GM21447 (cell line): Measurements from ENCODE around the gene TNFRSF19.
"Not testable (repeated sequence)": the region's sequence is repeated elsewhere in the genome, so short reads cannot be mapped to it uniquely, and the experiment has no call there.

ENCODE experiments used
- ATAC-seq: cut with Tn5 transposase; IDR thresholded peaks from one replicate; pipeline ENCODE4 v1.9.1; 2021; ENCODE audit not compliant: unreplicated experiment

The TNFRSF19 gene, protein sequence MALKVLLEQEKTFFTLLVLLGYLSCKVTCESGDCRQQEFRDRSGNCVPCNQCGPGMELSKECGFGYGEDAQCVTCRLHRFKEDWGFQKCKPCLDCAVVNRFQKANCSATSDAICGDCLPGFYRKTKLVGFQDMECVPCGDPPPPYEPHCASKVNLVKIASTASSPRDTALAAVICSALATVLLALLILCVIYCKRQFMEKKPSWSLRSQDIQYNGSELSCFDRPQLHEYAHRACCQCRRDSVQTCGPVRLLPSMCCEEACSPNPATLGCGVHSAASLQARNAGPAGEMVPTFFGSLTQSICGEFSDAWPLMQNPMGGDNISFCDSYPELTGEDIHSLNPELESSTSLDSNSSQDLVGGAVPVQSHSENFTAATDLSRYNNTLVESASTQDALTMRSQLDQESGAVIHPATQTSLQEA

DNA sequence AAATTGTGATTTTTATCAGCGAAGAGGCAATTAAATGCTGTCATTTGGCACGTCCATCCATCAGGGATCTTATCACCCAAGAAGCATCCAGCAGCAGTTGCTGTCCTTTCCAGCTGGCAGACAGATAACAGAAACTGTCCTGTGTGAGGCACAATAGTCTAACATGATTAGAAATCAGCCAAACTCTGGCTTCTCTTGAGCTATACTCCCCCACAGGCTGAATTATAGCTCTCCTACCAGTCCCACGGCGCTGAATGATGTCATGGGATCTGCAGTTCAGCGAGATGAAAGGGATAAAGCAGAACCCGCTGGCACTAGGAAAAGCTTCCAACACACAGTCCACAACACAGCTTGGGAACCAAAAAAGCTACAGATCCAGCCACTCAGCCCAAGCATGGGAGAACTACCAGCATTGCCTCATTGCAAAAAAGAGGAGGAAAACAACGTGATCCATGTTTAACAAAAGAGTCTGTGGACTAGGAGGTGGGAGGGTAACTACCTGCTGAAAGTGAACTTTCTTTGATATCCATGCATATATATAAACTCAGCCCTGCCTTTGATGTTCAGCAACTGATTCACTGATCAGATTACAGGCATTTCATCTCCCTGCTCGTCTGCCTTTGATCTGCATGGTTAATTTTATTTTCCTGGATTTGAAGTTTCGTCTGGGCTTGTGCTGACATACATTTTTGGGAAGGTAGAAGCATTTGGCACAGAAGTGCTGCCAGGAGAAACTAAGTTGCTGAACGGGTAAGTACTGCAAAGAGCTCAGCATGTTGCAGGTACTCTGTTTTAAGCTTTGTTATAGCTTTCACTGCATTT, at the start of gene TNFRSF19:
TNFRSF19 (plus strand) TSS at position 314 of the 822 bp plus-strand sequence. CDS start 19,772 bp downstream, outside the sequence.
- ATAC-seq: no peak

- ATAC-seq: not testable (repeated sequence)
These were observed 40.3 kb upstream of the TNFRSF19 start for GRCh38 chr13:23529926-23530325.

DNA sequence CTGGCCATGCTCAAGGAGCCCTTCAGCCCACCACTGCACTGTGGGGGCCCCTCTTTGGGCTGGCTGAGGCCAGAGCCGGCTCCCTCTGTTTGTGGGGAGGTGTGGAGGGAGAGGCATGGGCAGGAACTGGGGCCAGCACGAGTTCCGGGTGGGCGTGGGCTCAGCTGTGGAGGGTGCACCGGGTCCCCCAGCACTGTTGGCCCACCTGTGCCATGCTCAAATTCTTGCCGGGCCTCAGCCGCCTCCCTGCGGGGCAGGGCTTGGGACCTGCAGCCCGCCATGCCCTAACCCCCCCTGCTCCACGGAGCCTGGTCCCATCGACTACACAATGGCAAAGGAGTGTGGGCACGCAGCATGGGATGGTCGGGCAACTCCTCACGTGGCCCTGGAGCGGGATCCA, 38.8 kb upstream of the TNFRSF19 start:
- no peak for ATAC-seq

DNA sequence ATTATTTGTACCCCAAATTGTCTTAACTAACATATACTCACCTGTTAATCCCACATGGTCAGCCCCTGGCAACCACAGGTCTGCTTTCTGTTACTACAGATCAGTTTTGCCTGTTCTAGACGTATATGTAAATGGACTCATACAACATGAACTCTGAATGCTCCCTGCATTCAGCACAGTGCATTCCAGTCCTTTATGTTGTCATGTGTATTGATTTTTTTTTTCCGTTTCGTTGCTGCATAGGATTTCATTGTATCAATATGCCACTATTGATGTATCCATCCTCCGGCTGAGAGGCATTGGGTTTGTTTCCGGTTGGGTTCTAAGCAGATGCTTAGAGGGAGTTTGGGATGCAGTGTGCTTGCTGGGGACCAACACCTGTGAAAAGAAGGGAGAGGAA, 36.1 kb upstream of the TNFRSF19 start:
- ATAC-seq: no peak

GRCh38 chr13:23541221-23541824, 28.9 kb upstream of the TNFRSF19 start:
- ATAC-seq: no peak

DNA sequence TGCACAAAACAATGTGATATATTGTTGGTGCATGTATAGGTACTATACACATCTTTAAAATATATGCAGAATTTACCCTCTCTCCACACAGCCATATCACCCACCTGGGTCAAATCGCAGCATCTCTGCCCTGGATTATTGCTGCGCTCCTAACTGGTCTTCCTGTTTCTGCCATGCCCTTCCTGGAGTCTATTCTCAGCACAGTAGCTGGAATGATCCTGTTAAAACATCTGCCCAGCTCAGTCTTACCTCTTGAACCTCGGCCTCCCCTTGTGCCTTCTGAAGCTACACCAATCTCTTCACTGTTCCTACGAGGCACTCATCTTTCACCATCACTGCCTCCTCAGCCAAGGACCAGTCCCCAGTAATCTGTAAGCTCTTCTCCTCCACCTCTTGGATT, 25.5 kb upstream of the TNFRSF19 start:
- no peak for ATAC-seq

- no peak for ATAC-seq
These were observed 23.1 kb upstream of the TNFRSF19 start for GRCh38 chr13:23547000-23547590.

- no peak for ATAC-seq
These were observed 20.5 kb upstream of the TNFRSF19 start for GRCh38 chr13:23549724-23550123.

DNA sequence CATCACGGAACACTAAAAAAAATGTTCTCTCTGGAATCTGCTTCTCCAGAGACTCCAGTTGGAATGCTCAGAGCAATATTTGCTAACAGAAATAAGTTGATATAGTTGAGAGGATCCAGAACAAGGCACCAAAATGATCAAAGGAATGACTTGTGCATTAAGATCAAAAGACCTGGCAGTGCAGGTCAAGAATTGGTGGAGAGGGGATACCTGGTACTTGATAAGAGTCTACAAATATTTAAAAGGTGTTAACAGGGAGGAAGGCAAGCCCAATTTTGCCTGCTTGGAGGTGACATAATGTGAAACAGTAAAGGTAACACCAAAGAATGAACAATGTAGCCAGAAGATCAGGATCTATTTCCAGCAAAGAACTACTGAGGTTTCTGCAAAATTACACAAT, 20.0 kb upstream of the TNFRSF19 start:
- ATAC-seq: no peak

- no peak for ATAC-seq
These were observed 18.8 kb upstream of the TNFRSF19 start for GRCh38 chr13:23551213-23552008.

GRCh38 chr13:23552171-23552570, 18.0 kb upstream of the TNFRSF19 start:
- no peak for ATAC-seq

- no peak for ATAC-seq
These were observed 17.6 kb upstream of the TNFRSF19 start for GRCh38 chr13:23552661-23553060.

DNA sequence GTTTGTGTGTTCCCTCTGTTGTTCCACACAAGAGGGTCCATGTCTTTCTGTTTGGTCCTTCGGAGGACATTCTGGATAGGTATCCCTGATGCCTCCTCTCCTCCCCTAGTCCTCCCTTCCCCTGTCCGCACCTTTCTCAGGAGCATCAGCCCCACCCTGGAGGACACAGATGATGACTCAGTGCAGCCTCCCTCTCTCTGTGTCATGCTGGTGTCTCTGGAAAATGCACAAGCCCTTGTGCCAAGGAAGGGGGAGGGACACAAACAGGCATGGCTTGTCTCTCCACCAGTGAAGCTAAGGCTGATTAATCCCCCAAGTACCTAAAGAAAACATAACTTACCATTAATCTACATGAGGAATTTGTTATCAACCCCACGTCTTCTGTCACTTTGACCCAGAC, 16.2 kb upstream of the TNFRSF19 start:
- ATAC-seq: no peak

GRCh38 chr13:23557043-23557442, 13.2 kb upstream of the TNFRSF19 start:
- ATAC-seq: no peak

- no peak for ATAC-seq
These were observed 12.5 kb upstream of the TNFRSF19 start for GRCh38 chr13:23557733-23558132.

- ATAC-seq: no peak
These were observed 11.3 kb upstream of the TNFRSF19 start for GRCh38 chr13:23558675-23559536.

- no peak for ATAC-seq
These were observed 9.6 kb upstream of the TNFRSF19 start for GRCh38 chr13:23560571-23561089.

GRCh38 chr13:23561261-23561660, 9.0 kb upstream of the TNFRSF19 start:
- no peak for ATAC-seq
